Neural cell (in vitro differentiated cells): ENCODE measurements around the gene KLF5. TPM values are rescaled to one million over a fixed set of nuclear protein-coding genes. Genes with fewer than 3 reads are reported as not detected.

Experiments
- H2AFZ ChIP-seq: fragments of 200-600, 300-800 bp; sonication (generic), shearing (Covaris generic); 2 replicates; pipeline ENCODE4 v1.6.0; 2014; ENCODE audit warnings: low read depth, mild to moderate bottlenecking, antibody characterized with exemption, low read length, moderate library complexity
- H3F3A ChIP-seq: fragments of 200-600 bp; shearing (Covaris generic); 2 replicates; pipeline ENCODE4 v1.6.1; 2016; ENCODE audit warnings: mild to moderate bottlenecking, moderate library complexity, mixed read lengths, antibody characterized with exemption, low read length; ENCODE audit not compliant: insufficient read depth, poor library complexity, severe bottlenecking
- H3K27ac ChIP-seq: fragments of 200-600, 300-800 bp; sonication (generic), shearing (Covaris generic); 2 replicates; pipeline ENCODE4 v1.5.1; 2014; ENCODE audit warnings: mild to moderate bottlenecking, low read length, moderate library complexity
- H3K27me3 ChIP-seq: fragments of 300-800, 200-600 bp; sonication (generic), shearing (Covaris generic); 2 replicates; pipeline ENCODE4 v1.6.0; 2014; ENCODE audit warnings: mild to moderate bottlenecking, low read depth, low read length, moderate library complexity; ENCODE audit not compliant: insufficient read depth
- H3K36me3 ChIP-seq: fragments of 300-800, 200-600 bp; sonication (generic), shearing (Covaris generic); 2 replicates; pipeline ENCODE4 v1.5.1; 2014; ENCODE audit warnings: mild to moderate bottlenecking, antibody characterized with exemption, low read length, moderate library complexity; ENCODE audit not compliant: insufficient read depth
- H3K4me2 ChIP-seq: fragments of 300-800, 200-600 bp; sonication (generic), shearing (Covaris generic); 2 replicates; pipeline ENCODE4 v1.6.0; 2014; ENCODE audit warnings: mild to moderate bottlenecking, low read length
- H3K4me3 ChIP-seq: fragments of 300-800, 200-600 bp; sonication (generic), shearing (Covaris generic); 2 replicates; pipeline ENCODE4 v1.5.1; 2014; ENCODE audit warnings: mild to moderate bottlenecking, low read length, moderate library complexity
- H3K79me2 ChIP-seq: fragments of 200-600 bp; shearing (Covaris generic); replicated peaks from 2 replicates; pipeline ENCODE4 v1.6.0; 2014; ENCODE audit warnings: mild to moderate bottlenecking, low read length, moderate library complexity; ENCODE audit not compliant: insufficient read depth
- H3K9ac ChIP-seq: fragments of 300-800, 200-600 bp; sonication (generic), shearing (Covaris generic); 2 replicates; pipeline ENCODE4 v1.6.1; 2016; ENCODE audit warnings: mild to moderate bottlenecking, low read length, mixed read lengths
- H3K9me2 ChIP-seq: fragments of 200-600 bp; shearing (Covaris generic); 2 replicates; pipeline ENCODE4 v1.6.1; 2016; ENCODE audit warnings: mild to moderate bottlenecking, low read length, mixed read lengths; ENCODE audit not compliant: insufficient read depth
- H3K9me3 ChIP-seq: fragments of 200-600, 300-800 bp; sonication (generic), shearing (Covaris generic); 2 replicates; pipeline ENCODE4 v1.6.1; 2016; ENCODE audit warnings: mild to moderate bottlenecking, mixed run types, low read length, moderate library complexity, mixed read lengths
- H4K20me1 ChIP-seq: fragments of 200-600 bp; shearing (Covaris generic); 2 replicates; pipeline ENCODE4 v1.6.1; 2016; ENCODE audit warnings: mild to moderate bottlenecking, mixed run types; ENCODE audit not compliant: insufficient read depth
- EP300 ChIP-seq: fragments of 450-650 bp; conservative IDR thresholded peaks from 2 replicates; pipeline ENCODE4 v1.6.1; 2014; ENCODE audit warnings: antibody characterized with exemption, mild to moderate bottlenecking, moderate library complexity; ENCODE audit not compliant: poor library complexity, severe bottlenecking
- EZH2 ChIP-seq: fragments of 200-600, 300-800 bp; shearing (Covaris generic), sonication (generic); IDR thresholded peaks from 2 replicates; pipeline ENCODE4 v1.6.1; 2014; ENCODE audit warnings: antibody characterized with exemption, low read length, borderline replicate concordance, mild to moderate bottlenecking; ENCODE audit not compliant: insufficient read depth, poor library complexity, severe bottlenecking
- MXI1 ChIP-seq: fragments of 450-650 bp; conservative IDR thresholded peaks from 2 replicates; pipeline ENCODE4 v1.6.1; 2014; ENCODE audit warnings: antibody characterized with exemption, mild to moderate bottlenecking; ENCODE audit not compliant: poor library complexity, severe bottlenecking
- POLR2AphosphoS5 ChIP-seq: IDR thresholded peaks from 2 replicates; pipeline ENCODE4 v1.6.1; 2012
- RAD21 ChIP-seq: fragments of 450-650 bp; conservative IDR thresholded peaks from 2 replicates; pipeline ENCODE4 v1.6.1; 2014; ENCODE audit warnings: antibody characterized with exemption, mild to moderate bottlenecking, moderate library complexity
- SMC3 ChIP-seq: fragments of 450-650 bp; conservative IDR thresholded peaks from 2 replicates; pipeline ENCODE4 v1.6.1; 2014; ENCODE audit warnings: antibody characterized with exemption, mild to moderate bottlenecking, moderate library complexity; ENCODE audit not compliant: poor library complexity
- TAF1 ChIP-seq: IDR thresholded peaks from 2 replicates; pipeline ENCODE4 v1.6.1; 2012; ENCODE audit warnings: low read depth
- polyA plus RNA-seq: library from polyadenylated mRNA; depleted of rRNA; stranded (reverse); fragments of >200 nt; gene quantifications from 2 replicates; pipeline ENCODE4 v1.2.3, GENCODE V29; 2014
- TF ChIP-seq, protein P1 (sequence below): IDR thresholded peaks from 2 replicates; pipeline ENCODE4 v1.6.1; 2012; ENCODE audit warnings: borderline replicate concordance
- TF ChIP-seq, protein P2 (sequence below): fragments of 450-650 bp; IDR thresholded peaks from 2 replicates; pipeline ENCODE4 v1.5.1; 2014; ENCODE audit warnings: antibody characterized with exemption, mild to moderate bottlenecking, moderate library complexity; ENCODE audit not compliant: poor library complexity, severe bottlenecking

KLF5 gene
- polyA plus RNA-seq, 1 donor from 2014 or later, result 0.26 TPM

DNA sequence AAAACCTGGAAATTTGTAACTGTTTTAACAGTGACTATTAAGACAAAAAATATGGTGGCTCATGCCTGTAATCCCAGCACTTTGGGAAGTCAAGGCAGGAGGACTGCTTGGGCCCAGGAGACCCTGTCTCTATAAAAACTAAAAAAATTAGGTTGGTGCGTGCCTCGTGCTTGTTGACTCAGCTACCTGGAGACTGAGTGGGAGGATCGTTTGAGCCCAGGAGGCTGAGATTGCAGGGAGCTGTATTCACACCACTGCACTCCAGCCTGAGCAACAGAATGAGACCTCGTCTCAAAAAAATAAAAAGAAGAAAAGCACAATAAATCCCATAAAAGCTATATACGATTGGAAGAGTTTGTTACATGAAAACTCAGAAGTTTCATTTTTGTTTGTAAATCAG is 23.7 kb downstream of the KLF5 start:
- no peaks in the 10 kb centered on the region for H3K36me3 ChIP-seq
- no peaks in the 10 kb centered on the region for H4K20me1 ChIP-seq
- H3F3A ChIP-seq, result no peaks in the 10 kb centered on the region
- H3K27ac ChIP-seq, result no peak overlapping the region
- no peaks in the 10 kb centered on the region for H3K9me2 ChIP-seq
- H3K79me2 ChIP-seq, result no peaks in the 10 kb centered on the region
- H3K4me2 ChIP-seq, result no peak overlapping the region
- no peak overlapping the region for H3K4me3 ChIP-seq
- no peaks in the 10 kb centered on the region for H3K9me3 ChIP-seq
- no peak overlapping the region for H2AFZ ChIP-seq
- no peak for TF ChIP-seq EP300
- TF ChIP-seq SMC3, result no peak
- no peak for TF ChIP-seq POLR2AphosphoS5
- TF ChIP-seq TAF1, result no peak
- TF ChIP-seq, protein P1, sequence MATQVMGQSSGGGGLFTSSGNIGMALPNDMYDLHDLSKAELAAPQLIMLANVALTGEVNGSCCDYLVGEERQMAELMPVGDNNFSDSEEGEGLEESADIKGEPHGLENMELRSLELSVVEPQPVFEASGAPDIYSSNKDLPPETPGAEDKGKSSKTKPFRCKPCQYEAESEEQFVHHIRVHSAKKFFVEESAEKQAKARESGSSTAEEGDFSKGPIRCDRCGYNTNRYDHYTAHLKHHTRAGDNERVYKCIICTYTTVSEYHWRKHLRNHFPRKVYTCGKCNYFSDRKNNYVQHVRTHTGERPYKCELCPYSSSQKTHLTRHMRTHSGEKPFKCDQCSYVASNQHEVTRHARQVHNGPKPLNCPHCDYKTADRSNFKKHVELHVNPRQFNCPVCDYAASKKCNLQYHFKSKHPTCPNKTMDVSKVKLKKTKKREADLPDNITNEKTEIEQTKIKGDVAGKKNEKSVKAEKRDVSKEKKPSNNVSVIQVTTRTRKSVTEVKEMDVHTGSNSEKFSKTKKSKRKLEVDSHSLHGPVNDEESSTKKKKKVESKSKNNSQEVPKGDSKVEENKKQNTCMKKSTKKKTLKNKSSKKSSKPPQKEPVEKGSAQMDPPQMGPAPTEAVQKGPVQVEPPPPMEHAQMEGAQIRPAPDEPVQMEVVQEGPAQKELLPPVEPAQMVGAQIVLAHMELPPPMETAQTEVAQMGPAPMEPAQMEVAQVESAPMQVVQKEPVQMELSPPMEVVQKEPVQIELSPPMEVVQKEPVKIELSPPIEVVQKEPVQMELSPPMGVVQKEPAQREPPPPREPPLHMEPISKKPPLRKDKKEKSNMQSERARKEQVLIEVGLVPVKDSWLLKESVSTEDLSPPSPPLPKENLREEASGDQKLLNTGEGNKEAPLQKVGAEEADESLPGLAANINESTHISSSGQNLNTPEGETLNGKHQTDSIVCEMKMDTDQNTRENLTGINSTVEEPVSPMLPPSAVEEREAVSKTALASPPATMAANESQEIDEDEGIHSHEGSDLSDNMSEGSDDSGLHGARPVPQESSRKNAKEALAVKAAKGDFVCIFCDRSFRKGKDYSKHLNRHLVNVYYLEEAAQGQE, result no peak
- no peak for TF ChIP-seq RAD21
- TF ChIP-seq MXI1, result no peak
- TF ChIP-seq, protein P2, sequence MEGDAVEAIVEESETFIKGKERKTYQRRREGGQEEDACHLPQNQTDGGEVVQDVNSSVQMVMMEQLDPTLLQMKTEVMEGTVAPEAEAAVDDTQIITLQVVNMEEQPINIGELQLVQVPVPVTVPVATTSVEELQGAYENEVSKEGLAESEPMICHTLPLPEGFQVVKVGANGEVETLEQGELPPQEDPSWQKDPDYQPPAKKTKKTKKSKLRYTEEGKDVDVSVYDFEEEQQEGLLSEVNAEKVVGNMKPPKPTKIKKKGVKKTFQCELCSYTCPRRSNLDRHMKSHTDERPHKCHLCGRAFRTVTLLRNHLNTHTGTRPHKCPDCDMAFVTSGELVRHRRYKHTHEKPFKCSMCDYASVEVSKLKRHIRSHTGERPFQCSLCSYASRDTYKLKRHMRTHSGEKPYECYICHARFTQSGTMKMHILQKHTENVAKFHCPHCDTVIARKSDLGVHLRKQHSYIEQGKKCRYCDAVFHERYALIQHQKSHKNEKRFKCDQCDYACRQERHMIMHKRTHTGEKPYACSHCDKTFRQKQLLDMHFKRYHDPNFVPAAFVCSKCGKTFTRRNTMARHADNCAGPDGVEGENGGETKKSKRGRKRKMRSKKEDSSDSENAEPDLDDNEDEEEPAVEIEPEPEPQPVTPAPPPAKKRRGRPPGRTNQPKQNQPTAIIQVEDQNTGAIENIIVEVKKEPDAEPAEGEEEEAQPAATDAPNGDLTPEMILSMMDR, result no peak
- TF ChIP-seq EZH2, result no peak
- H3K27me3 ChIP-seq, result no peaks in the 10 kb centered on the region
- H3K9ac ChIP-seq, result no peak overlapping the region

DNA sequence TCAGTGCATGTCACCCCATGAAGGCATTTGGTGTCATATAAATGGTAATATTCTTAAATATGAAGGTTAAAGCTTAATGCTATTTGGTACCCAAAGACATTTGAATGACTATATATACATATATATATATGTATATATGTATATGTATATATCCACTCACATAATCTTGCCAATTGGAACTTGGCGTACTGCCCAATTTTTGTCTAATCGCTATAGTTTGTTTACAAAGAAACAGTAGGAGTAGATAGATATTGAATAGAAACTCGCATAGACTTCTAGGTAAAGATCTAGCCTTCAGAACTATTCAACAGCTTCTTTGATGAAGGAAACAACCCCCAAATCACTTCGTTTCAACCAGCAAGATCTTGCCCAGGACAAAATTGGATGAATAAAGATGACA is 24.1 kb downstream of the KLF5 start:
- no peaks in the 10 kb centered on the region for H4K20me1 ChIP-seq
- no peak overlapping the region for H2AFZ ChIP-seq

More for the DNA sequence above, 24.1 kb downstream of the KLF5 start:
- Histone ChIP-seq H3K27me3 (no peaks in the 10 kb centered on the region), H3K27ac (no peak overlapping the region), H3K79me2 (no peaks in the 10 kb centered on the region), H3F3A (no peaks in the 10 kb centered on the region), H3K4me2 (no peak overlapping the region), H3K9ac (no peak overlapping the region), H3K9me2 (no peaks in the 10 kb centered on the region), H3K36me3 (no peaks in the 10 kb centered on the region), H3K9me3 (no peaks in the 10 kb centered on the region), H3K4me3 (no peak overlapping the region)
- TF ChIP-seq, protein P1, result no peak
- TF ChIP-seq EP300, result no peak
- no peak for TF ChIP-seq MXI1
- TF ChIP-seq EZH2, result no peak
- TF ChIP-seq TAF1, result no peak
- TF ChIP-seq RAD21, result no peak
- TF ChIP-seq, protein P2, result no peak
- no peak for TF ChIP-seq POLR2AphosphoS5
- no peak for TF ChIP-seq SMC3
